ENCODE measurements around the gene CFAP74. TPM values are rescaled to one million over a fixed set of nuclear protein-coding genes. Genes with fewer than 3 reads are reported as not detected.

The CFAP74 gene
- polyA plus RNA-seq, 1 donor from 2014 or later: 0.22 TPM

DNA sequence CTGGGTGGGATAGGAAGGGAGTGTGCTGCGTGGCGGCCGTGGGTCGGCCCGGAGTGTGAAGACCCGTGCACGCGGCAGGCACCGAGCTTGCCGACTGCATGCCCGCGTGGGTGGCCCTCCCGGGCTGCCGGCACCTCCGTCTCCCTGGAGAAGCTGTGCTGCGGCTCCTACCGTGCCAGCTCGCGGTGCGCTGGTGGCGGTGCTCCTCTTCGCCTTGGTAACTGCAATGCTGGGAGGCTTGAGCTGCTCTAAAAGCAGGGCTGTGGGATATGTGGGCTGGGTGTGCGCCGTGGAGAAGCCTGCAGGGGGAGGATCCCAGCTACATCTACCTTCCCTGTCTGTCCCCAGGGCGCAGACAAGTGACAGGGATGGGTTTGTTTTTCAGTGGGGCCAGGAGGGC lies 18.0 kb upstream of the CFAP74 start:
- H3K27me3 ChIP-seq (ENCODE audit: insufficient read depth, low read depth, low read length): peaks cover 25% of the 10 kb centered on the region
- no peak overlapping the region for H2AFZ ChIP-seq (ENCODE audit: low read depth, low read length)
- H3K27ac ChIP-seq (ENCODE audit: low read length): no peak overlapping the region
- no peak overlapping the region for H3K9ac ChIP-seq (ENCODE audit: low read length)
- no peaks in the 10 kb centered on the region for H3K9me2 ChIP-seq (ENCODE audit: insufficient read depth, low read length)
- H3K4me3 ChIP-seq (ENCODE audit: low read length): no peak overlapping the region
- H3K9me3 ChIP-seq (ENCODE audit: low read length): no peaks in the 10 kb centered on the region
- H3F3A ChIP-seq (ENCODE audit: insufficient read depth, low read length, poor library complexity, severe bottlenecking): no peaks in the 10 kb centered on the region
- H3K79me2 ChIP-seq (replicated peaks; ENCODE audit: insufficient read depth, low read length): no peaks in the 10 kb centered on the region
- H3K4me2 ChIP-seq (ENCODE audit: low read length): no peak overlapping the region
- no peaks in the 10 kb centered on the region for H4K20me1 ChIP-seq (ENCODE audit: insufficient read depth)
- no peaks in the 10 kb centered on the region for H3K36me3 ChIP-seq (ENCODE audit: insufficient read depth, low read length)
- TF ChIP-seq, protein P1, sequence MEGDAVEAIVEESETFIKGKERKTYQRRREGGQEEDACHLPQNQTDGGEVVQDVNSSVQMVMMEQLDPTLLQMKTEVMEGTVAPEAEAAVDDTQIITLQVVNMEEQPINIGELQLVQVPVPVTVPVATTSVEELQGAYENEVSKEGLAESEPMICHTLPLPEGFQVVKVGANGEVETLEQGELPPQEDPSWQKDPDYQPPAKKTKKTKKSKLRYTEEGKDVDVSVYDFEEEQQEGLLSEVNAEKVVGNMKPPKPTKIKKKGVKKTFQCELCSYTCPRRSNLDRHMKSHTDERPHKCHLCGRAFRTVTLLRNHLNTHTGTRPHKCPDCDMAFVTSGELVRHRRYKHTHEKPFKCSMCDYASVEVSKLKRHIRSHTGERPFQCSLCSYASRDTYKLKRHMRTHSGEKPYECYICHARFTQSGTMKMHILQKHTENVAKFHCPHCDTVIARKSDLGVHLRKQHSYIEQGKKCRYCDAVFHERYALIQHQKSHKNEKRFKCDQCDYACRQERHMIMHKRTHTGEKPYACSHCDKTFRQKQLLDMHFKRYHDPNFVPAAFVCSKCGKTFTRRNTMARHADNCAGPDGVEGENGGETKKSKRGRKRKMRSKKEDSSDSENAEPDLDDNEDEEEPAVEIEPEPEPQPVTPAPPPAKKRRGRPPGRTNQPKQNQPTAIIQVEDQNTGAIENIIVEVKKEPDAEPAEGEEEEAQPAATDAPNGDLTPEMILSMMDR (IDR thresholded peaks at IDR 0.05; ENCODE audit: poor library complexity, severe bottlenecking): no peak
- TF ChIP-seq EP300 (conservative IDR thresholded peaks at IDR 0.05; ENCODE audit: poor library complexity, severe bottlenecking) (no peak), EZH2 (IDR thresholded peaks at IDR 0.05; ENCODE audit: borderline replicate concordance, insufficient read depth, low read length, poor library complexity, severe bottlenecking) (no peak), TAF1 (IDR thresholded peaks at IDR 0.05; ENCODE audit: low read depth) (no peak), RAD21 (conservative IDR thresholded peaks at IDR 0.05) (no peak), SMC3 (conservative IDR thresholded peaks at IDR 0.05; ENCODE audit: poor library complexity) (no peak), MXI1 (conservative IDR thresholded peaks at IDR 0.05; ENCODE audit: poor library complexity, severe bottlenecking) (no peak), POLR2AphosphoS5 (IDR thresholded peaks at IDR 0.05) (no peak)
- TF ChIP-seq, protein P2, sequence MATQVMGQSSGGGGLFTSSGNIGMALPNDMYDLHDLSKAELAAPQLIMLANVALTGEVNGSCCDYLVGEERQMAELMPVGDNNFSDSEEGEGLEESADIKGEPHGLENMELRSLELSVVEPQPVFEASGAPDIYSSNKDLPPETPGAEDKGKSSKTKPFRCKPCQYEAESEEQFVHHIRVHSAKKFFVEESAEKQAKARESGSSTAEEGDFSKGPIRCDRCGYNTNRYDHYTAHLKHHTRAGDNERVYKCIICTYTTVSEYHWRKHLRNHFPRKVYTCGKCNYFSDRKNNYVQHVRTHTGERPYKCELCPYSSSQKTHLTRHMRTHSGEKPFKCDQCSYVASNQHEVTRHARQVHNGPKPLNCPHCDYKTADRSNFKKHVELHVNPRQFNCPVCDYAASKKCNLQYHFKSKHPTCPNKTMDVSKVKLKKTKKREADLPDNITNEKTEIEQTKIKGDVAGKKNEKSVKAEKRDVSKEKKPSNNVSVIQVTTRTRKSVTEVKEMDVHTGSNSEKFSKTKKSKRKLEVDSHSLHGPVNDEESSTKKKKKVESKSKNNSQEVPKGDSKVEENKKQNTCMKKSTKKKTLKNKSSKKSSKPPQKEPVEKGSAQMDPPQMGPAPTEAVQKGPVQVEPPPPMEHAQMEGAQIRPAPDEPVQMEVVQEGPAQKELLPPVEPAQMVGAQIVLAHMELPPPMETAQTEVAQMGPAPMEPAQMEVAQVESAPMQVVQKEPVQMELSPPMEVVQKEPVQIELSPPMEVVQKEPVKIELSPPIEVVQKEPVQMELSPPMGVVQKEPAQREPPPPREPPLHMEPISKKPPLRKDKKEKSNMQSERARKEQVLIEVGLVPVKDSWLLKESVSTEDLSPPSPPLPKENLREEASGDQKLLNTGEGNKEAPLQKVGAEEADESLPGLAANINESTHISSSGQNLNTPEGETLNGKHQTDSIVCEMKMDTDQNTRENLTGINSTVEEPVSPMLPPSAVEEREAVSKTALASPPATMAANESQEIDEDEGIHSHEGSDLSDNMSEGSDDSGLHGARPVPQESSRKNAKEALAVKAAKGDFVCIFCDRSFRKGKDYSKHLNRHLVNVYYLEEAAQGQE (IDR thresholded peaks at IDR 0.05; ENCODE audit: borderline replicate concordance): no peak

DNA sequence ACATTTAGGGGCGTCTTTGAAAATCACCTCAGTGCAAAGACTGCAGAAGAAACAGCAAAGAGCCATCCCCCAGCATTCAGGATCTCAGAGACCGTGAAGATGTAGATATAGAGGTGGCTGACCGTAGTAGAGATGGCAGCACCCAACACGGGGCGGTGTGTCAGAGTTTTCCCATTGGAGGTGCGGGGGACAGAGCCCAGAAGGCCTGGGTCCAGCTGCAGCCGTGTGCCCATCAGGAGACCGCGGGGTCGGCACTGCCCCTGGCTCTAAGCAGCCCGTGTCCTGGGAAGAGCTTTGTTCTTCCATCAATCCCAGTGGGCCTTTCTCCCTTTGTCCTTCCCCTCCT lies 16.7 kb upstream of the CFAP74 start:
- Histone ChIP-seq H3K9ac (ENCODE audit: low read length) (no peak overlapping the region), H3K27ac (ENCODE audit: low read length) (no peak overlapping the region), H3K4me3 (ENCODE audit: low read length) (no peak overlapping the region), H3K9me2 (ENCODE audit: insufficient read depth, low read length) (no peaks in the 10 kb centered on the region), H4K20me1 (ENCODE audit: insufficient read depth) (no peaks in the 10 kb centered on the region), H3K4me2 (ENCODE audit: low read length) (no peak overlapping the region), H3F3A (ENCODE audit: insufficient read depth, low read length, poor library complexity, severe bottlenecking) (no peaks in the 10 kb centered on the region), H2AFZ (ENCODE audit: low read depth, low read length) (no peak overlapping the region), H3K79me2 (replicated peaks; ENCODE audit: insufficient read depth, low read length) (no peaks in the 10 kb centered on the region), H3K9me3 (ENCODE audit: low read length) (no peaks in the 10 kb centered on the region), H3K36me3 (ENCODE audit: insufficient read depth, low read length) (no peaks in the 10 kb centered on the region), H3K27me3 (ENCODE audit: insufficient read depth, low read depth, low read length) (peaks cover 25% of the 10 kb centered on the region)
- TF ChIP-seq EZH2 (IDR thresholded peaks at IDR 0.05; ENCODE audit: borderline replicate concordance, insufficient read depth, low read length, poor library complexity, severe bottlenecking) (no peak), RAD21 (conservative IDR thresholded peaks at IDR 0.05) (no peak), EP300 (conservative IDR thresholded peaks at IDR 0.05; ENCODE audit: poor library complexity, severe bottlenecking) (no peak), SMC3 (conservative IDR thresholded peaks at IDR 0.05; ENCODE audit: poor library complexity) (no peak), MXI1 (conservative IDR thresholded peaks at IDR 0.05; ENCODE audit: poor library complexity, severe bottlenecking) (no peak), POLR2AphosphoS5 (IDR thresholded peaks at IDR 0.05) (no peak), TAF1 (IDR thresholded peaks at IDR 0.05; ENCODE audit: low read depth) (no peak)
- TF ChIP-seq, protein P1 (IDR thresholded peaks at IDR 0.05; ENCODE audit: poor library complexity, severe bottlenecking): no peak
- TF ChIP-seq, protein P2 (IDR thresholded peaks at IDR 0.05; ENCODE audit: borderline replicate concordance): no peak

Measured in neural cell (in vitro differentiated cells).